Stimulated activated CD4-positive, alpha-beta T cell treated with anti-CD3 and anti-CD28 coated beads, Interleukin-2, amount 100 ng/mL, for 24 hours (primary cell): ENCODE measurements around the gene TMPRSS15.

Source experiments
- DNase-seq, 2 donors: peaks; one replicate each; pipeline ENCODE4 v3.0.0-alpha.2; 2020

TMPRSS15 gene

GRCh38 chr21:18235545-18235944, 168.0 kb downstream of the TMPRSS15 start:
- no peak for DNase-seq

- DNase-seq, result no peak
Observed at GRCh38 chr21:18228060-18228739, 175.4 kb downstream of the TMPRSS15 start.

- DNase-seq, result no peak
Observed at GRCh38 chr21:18222346-18222745, 181.2 kb downstream of the TMPRSS15 start.

- no peak for DNase-seq
Observed at GRCh38 chr21:18220498-18220897, 183.1 kb downstream of the TMPRSS15 start.
